Heart right ventricle (tissue), 16 donors: ENCODE data around the gene TOX2. TPM values are rescaled to one million over a fixed set of nuclear protein-coding genes. Genes with fewer than 3 reads are reported as not detected.

Experiments used
- ATAC-seq, 8 donors: fragments of 200-7000 bp; cut with Tn5 transposase; one replicate each; pipeline ENCODE4 v1.9.1; 2020; ENCODE audit warnings: mild to moderate bottlenecking in 8 of 8, moderate library complexity in 8 of 8, moderate number of reproducible peaks in 1 of 8
- DNase-seq, 2 donors: peaks; one replicate each; pipeline ENCODE4 v3.0.0-alpha.2; 2020
- H3K27ac ChIP-seq, 10 donors: fragments of 200-600 bp; sonication (generic) in 2 of 10; one replicate each; pipeline versions ENCODE4 v1.5.0 to v1.8.0; 2020 to 2022; ENCODE audit warnings: mild to moderate bottlenecking in 3 of 10
- H3K27me3 ChIP-seq, 7 donors: fragments of 200-600 bp; one replicate each; pipeline ENCODE4 v1.8.0; 2021 to 2022; ENCODE audit warnings: mild to moderate bottlenecking in 2 of 7
- H3K36me3 ChIP-seq, 9 donors: fragments of 200-600 bp; sonication (generic) in 1 of 9; one replicate each; pipeline versions ENCODE4 v1.5.0 to v1.8.0; 2020 to 2022; ENCODE audit warnings: mild to moderate bottlenecking in 2 of 9
- H3K4me1 ChIP-seq, 9 donors: fragments of 200-600 bp; sonication (generic) in 1 of 9; one replicate each; pipeline versions ENCODE4 v1.5.0 to v1.8.0; 2020 to 2022; ENCODE audit warnings: mild to moderate bottlenecking in 4 of 9
- H3K4me3 ChIP-seq, 10 donors: fragments of 200-600 bp; sonication (generic) in 2 of 10; one replicate each; pipeline versions ENCODE4 v1.5.0 to v1.8.0; 2020 to 2022; ENCODE audit warnings: mild to moderate bottlenecking in 7 of 10, moderate library complexity in 2 of 10
- H3K9me3 ChIP-seq, 11 donors: fragments of 200-600 bp in 10 of 11; sonication (generic) in 2 of 11; one replicate each; pipeline versions ENCODE4 v1.5.0 to v1.8.0; 2013 to 2022; ENCODE audit warnings: mild to moderate bottlenecking in 2 of 11, control low read depth in 1 of 11, moderate library complexity in 1 of 11
- CTCF ChIP-seq, 9 donors: fragments of 200-600 bp; sonication (generic) in 2 of 9; IDR thresholded peaks; one replicate each; pipeline versions ENCODE4 v1.5.0 to v1.8.0; 2021 to 2022; ENCODE audit warnings: antibody characterized with exemption in 9 of 9, mild to moderate bottlenecking in 5 of 9, moderate library complexity in 1 of 9
- WGBS, 2 donors: extraction: QIAGEN DNeasy Blood & Tissue Kit; methylation state at CpG; one replicate each; pipeline ENCODE4 v1.1.7; 2013; ENCODE audit warnings: inconsistent platforms in 1 of 2; 5-methylcytosine and 5-hydroxymethylcytosine counted together
- intact Hi-C, 10 donors: fragments of 100-400 bp; cut with DNase I; formaldehyde crosslinking; loops; one replicate each; pipeline versions ENCODE4 v1.11.1 to v1.14.2; 2022
- polyA plus RNA-seq, 2 donors: library from polyadenylated mRNA; stranded (reverse); fragments of 200-250 nt; gene quantifications; one replicate each; pipeline ENCODE4 v1.2.3, GENCODE V29; 2013
- total RNA-seq, 10 donors: library from RNA; stranded (reverse); fragmentation: NEBNext Ultra II Directional in 3 of 10; extraction: Animal tissue kit (Norgen Biotek cat#: 25700) in 3 of 10; gene quantifications; one replicate each; pipeline versions ENCODE4 v1.2.1 to v1.2.4, GENCODE V29; 2021 to 2023
- donor health status: Arrhythmogenic right ventricular cardiomyopathy.
- donor health status: ischemic (EF 13 %, LVEDD 7.1; RV severe dilation, severe dysfunction).
- donor health status: healthy with polysubstance abuse.
- donor health status: DM: no; HTN: yes; CAD: no.
- donor health status: DM: no; HTN: no; CAD: no.
- donor health status: ischemic (EF 25% LVEDD 6.9; RV normal size, moderate dysfunction).
- donor health status: ischemic (EF 25% LVEDD 5.7; RV mildly dilated, moderate dysfunction).
- donor health status: healthy.
- donor health status: DM: yes; HTN: yes; CAD: no.
- donor health status: Ischemic cardiomyopathy.
- donor health status: ischemic (EF 35%, LVEDD 5.7; RV mildly dilated, moderate dysfunction).
- donor health status: nonischemic (EF 11% LVEDD 7.7; RV severe dilation, severe dysfunction).
- donor health status: DM: yes; HTN: yes; CAD: no.
- donor health status: PGD.
- donor health status: ischemic (EF 29% LVEDD 5.4; RV normal size, mild dysfunction).
- donor health status: nonischemic (EF 23%, LVEDD 6.1; RV moderate dilation, normal function).

TOX2 gene
- total and polyA plus RNA-seq, 12 donors = 0.25 to 2.0 (median 1.1) TPM

- peaks cover 0 to 29% (median 17%) of the 10 kb centered on the region in 11 donors for H3K9me3 ChIP-seq
- H3K36me3 ChIP-seq = no peaks in the 10 kb centered on the region
- H3K27ac ChIP-seq = peak overlapping the region in 1 of 10 donors; percentile 15
- peaks cover 0 to 91% (median 54%) of the 10 kb centered on the region in 7 donors for H3K27me3 ChIP-seq
- no peak for DNase-seq
- TF ChIP-seq CTCF (IDR thresholded peaks at IDR 0.05) = no peak
- intact Hi-C loops = no loop called here
- H3K4me3 ChIP-seq = peak overlapping the region; percentile 10 to 52 (median 43)
- peaks cover 0 to 26% (median 7%) of the 10 kb centered on the region in 9 donors for H3K4me1 ChIP-seq
- 5 to 8% methylated on average over 50 of the region's 50 CpGs for WGBS, 2 donors
- ATAC-seq = peak in 7 of 8 donors; percentile 16 to 41 (median 31)
Observed at GRCh38 chr20:43916073-43916880, 1.6 kb downstream of the TOX2 start.

- no peak overlapping the region for H3K27ac ChIP-seq
- H3K9me3 ChIP-seq = peaks cover 0 to 22% (median 12%) of the 10 kb centered on the region in 11 donors
- no peaks in the 10 kb centered on the region for H3K36me3 ChIP-seq
- TF ChIP-seq CTCF (IDR thresholded peaks at IDR 0.05) = no peak
- H3K27me3 ChIP-seq = peaks cover 0 to 93% (median 58%) of the 10 kb centered on the region in 7 donors
- intact Hi-C loops = no loop called here
- no peak for ATAC-seq
- WGBS, 2 donors = 40 to 43% methylated on average over 9 of the region's 9 CpGs
- DNase-seq = no peak
- H3K4me1 ChIP-seq = peaks cover 0 to 26% (median 7%) of the 10 kb centered on the region in 9 donors
- peak overlapping the region in 2 of 10 donors; percentile 48 to 49 for H3K4me3 ChIP-seq
Observed at GRCh38 chr20:43916881-43917371, 2.3 kb downstream of the TOX2 start.

GRCh38 chr20:43917380-43917779 is 2.7 kb downstream of the TOX2 start:
- no peak for ATAC-seq
- intact Hi-C loops = no loop called here
- H3K4me1 ChIP-seq = peaks cover 0 to 26% (median 7%) of the 10 kb centered on the region in 9 donors
- no peak for DNase-seq
- no peak overlapping the region for H3K4me3 ChIP-seq
- H3K27me3 ChIP-seq = peaks cover 0 to 93% (median 61%) of the 10 kb centered on the region in 7 donors
- H3K36me3 ChIP-seq = no peaks in the 10 kb centered on the region
- WGBS, 2 donors = 86 to 89% methylated on average over 9 of the region's 9 CpGs
- no peak overlapping the region for H3K27ac ChIP-seq
- TF ChIP-seq CTCF (IDR thresholded peaks at IDR 0.05) = no peak
- peaks cover 0 to 18% (median 8%) of the 10 kb centered on the region in 11 donors for H3K9me3 ChIP-seq

GRCh38 chr20:43919686-43920403 is 5.2 kb downstream of the TOX2 start:
- Histone ChIP-seq H3K4me1 (peaks cover 0 to 26% (median 7%) of the 10 kb centered on the region in 9 donors), H3K27ac (no peak overlapping the region), H3K27me3 (peaks cover 0 to 95% (median 63%) of the 10 kb centered on the region in 7 donors), H3K9me3 (no peaks in the 10 kb centered on the region), H3K4me3 (no peak overlapping the region), H3K36me3 (no peaks in the 10 kb centered on the region)
- intact Hi-C loops = loop anchor here in 1 of 10 donors (10.0 kb wide), 1 partner anchor 155 kb away; no protein-coding TSS in a partner anchor
- no peak for ATAC-seq
- DNase-seq = no peak
- WGBS, 2 donors = 73 to 86% methylated on average over 6 of the region's 6 CpGs
- TF ChIP-seq CTCF (IDR thresholded peaks at IDR 0.05) = no peak
